ENCODE data around the gene TUBGCP5.
A peak's percentile ranks its signal among the peaks of the same experiment; 100 is the strongest.

DNA sequence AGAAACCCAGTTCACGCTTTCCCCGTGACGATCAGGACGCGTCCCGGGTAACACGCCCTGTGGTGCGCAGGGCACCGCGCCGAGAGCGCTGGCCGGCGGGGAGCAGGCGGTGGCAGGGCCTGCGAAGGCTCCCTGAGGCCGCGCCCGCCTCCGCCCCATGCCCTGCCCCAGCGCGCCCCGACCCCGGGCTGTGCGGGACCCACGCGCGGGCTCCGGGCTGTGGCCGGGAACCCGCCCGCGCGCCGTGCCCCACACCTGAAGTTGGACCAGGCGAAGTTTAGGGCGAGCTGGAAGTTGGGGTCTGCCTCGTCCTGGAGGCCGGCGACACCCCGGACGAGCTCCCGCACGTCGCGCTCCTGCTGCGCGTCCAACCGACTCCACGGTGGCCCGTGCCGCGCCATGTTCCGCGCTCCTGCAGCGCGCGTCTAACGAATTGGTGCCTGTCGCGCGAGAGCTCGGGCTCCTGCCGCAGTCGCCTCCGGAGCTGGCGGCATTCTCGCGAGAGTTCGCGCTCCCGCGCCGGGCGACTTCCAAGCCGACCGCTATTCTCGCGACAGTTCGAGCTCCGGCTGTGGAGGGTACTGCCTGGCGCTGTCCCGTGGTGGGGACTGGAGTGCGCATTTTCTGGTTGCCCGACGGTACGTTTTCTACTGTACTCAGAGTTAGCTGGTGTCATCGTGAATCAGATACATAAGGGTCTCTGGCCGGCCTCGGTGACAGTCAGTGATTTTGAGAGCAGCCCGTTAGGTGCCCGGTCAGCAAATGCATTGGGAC, at the start of gene TUBGCP5:
- TF ChIP-seq POLR2A (IDR thresholded peaks at IDR 0.05; ENCODE audit: low read depth, low read length) (peak; percentile 84), MAX (IDR thresholded peaks at IDR 0.05; ENCODE audit: insufficient read depth, insufficient read length) (no peak)
